Activated B cell treated with CpG ODN at 0.5 μM for 24 hours (primary cell): ENCODE measurements around the gene PRR19. TPM values are rescaled to one million over a fixed set of nuclear protein-coding genes. Genes with fewer than 3 reads are reported as not detected.
A peak's percentile ranks its signal among the peaks of the same experiment; 100 is the strongest.

Experiments used
- ATAC-seq: fragments of 200-7000 bp; cut with Tn5 transposase; one replicate; pipeline ENCODE4 v1.10.0; 2021; ENCODE audit warnings: low read depth, mild to moderate bottlenecking, moderate library complexity
- CTCF ChIA-PET: fragments of 350-600 bp; sonication (Branson Sonifier 250); formaldehyde crosslinking; loops from one replicate; lab custom pipeline; 2021; ENCODE audit warnings: antibody characterized with exemption; lab: Charles Lee
- POLR2A ChIA-PET: fragments of 350-600 bp; sonication (Branson Sonifier 250); formaldehyde crosslinking; loops from one replicate; lab custom pipeline; 2021; ENCODE audit warnings: antibody characterized with exemption; lab: Charles Lee
- DNase-seq: peaks from one replicate; pipeline ENCODE4 v3.0.0; 2022
- H3K27ac Mint-ChIP-seq: one replicate; pipeline ENCODE4 v1.8.0; 2020; ENCODE audit warnings: mixed read lengths
- H3K27me3 Mint-ChIP-seq: one replicate; pipeline ENCODE4 v1.8.0; 2021; ENCODE audit warnings: mixed read lengths
- H3K36me3 Mint-ChIP-seq: one replicate; pipeline ENCODE4 v1.8.0; 2021; ENCODE audit warnings: low read depth, mixed read lengths
- H3K4me1 Mint-ChIP-seq: one replicate; pipeline ENCODE4 v1.8.0; 2021; ENCODE audit warnings: mixed read lengths
- H3K4me3 Mint-ChIP-seq: one replicate; pipeline ENCODE4 v1.8.0; 2020; ENCODE audit warnings: mild to moderate bottlenecking, mixed read lengths
- H3K9me3 Mint-ChIP-seq: one replicate; pipeline ENCODE4 v1.8.0; 2020; ENCODE audit warnings: mixed read lengths
- intact Hi-C: fragments of 100-400 bp; cut with micrococcal nuclease; formaldehyde crosslinking; loops from one replicate; pipeline ENCODE4 v1.15.1; 2024
- total RNA-seq: library from RNA; stranded (reverse); gene quantifications from 2 replicates; pipeline ENCODE4 v1.2.3, GENCODE V29; 2022
- TF ChIP-seq, protein P1 (sequence below): fragments of 200-600 bp; IDR thresholded peaks from one replicate; pipeline ENCODE4 v1.8.0; 2022; ENCODE audit warnings: antibody characterized with exemption, mild to moderate bottlenecking

PRR19 gene
- total RNA-seq, 1 donor from 2014 or later, result 0.33 TPM

GRCh38 chr19:42332059-42332458 lies 30.1 kb downstream of the PRR19 start:
- TF ChIP-seq, protein P1, sequence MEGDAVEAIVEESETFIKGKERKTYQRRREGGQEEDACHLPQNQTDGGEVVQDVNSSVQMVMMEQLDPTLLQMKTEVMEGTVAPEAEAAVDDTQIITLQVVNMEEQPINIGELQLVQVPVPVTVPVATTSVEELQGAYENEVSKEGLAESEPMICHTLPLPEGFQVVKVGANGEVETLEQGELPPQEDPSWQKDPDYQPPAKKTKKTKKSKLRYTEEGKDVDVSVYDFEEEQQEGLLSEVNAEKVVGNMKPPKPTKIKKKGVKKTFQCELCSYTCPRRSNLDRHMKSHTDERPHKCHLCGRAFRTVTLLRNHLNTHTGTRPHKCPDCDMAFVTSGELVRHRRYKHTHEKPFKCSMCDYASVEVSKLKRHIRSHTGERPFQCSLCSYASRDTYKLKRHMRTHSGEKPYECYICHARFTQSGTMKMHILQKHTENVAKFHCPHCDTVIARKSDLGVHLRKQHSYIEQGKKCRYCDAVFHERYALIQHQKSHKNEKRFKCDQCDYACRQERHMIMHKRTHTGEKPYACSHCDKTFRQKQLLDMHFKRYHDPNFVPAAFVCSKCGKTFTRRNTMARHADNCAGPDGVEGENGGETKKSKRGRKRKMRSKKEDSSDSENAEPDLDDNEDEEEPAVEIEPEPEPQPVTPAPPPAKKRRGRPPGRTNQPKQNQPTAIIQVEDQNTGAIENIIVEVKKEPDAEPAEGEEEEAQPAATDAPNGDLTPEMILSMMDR, result no peak
- CTCF ChIA-PET, result interaction anchor here (1.0 to 1.7 kb wide), 2 partner anchors 26 to 68 kb away, joined by 3 read pairs; no protein-coding TSS in a partner anchor
- no peaks in the 10 kb centered on the region for H3K36me3 Mint-ChIP-seq
- DNase-seq, result no peak
- no peaks in the 10 kb centered on the region for H3K9me3 Mint-ChIP-seq
- POLR2A ChIA-PET, result no interaction called here
- no peak overlapping the region for H3K27ac Mint-ChIP-seq
- no peak overlapping the region for H3K4me3 Mint-ChIP-seq
- peaks cover 7% of the 10 kb centered on the region for H3K4me1 Mint-ChIP-seq
- H3K27me3 Mint-ChIP-seq, result no peaks in the 10 kb centered on the region
- no peak for ATAC-seq
- intact Hi-C loops, result no loop called here

DNA sequence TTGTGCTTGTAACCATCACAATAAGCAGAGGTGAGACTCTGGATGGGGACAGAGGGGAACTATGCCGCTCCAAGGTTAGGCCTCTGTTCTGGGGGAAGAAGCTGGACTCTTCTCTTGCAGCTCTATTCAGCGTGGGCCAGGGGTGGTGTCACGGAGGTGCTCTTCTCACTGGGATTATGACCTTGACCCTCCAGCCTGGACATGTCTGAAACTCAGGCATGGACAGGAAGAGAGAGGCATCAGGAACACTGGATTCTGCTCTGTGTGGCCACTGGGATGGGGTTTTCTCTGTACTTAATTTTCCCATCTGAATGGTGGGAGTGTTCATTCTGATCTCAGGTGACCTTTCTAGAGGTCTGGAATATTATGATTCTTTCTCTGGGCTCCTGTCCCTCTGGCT lies 31.1 kb downstream of the PRR19 start:
- Mint-ChIP-seq H3K4me3 (no peak overlapping the region), H3K27ac (no peak overlapping the region), H3K4me1 (peaks cover 2% of the 10 kb centered on the region), H3K36me3 (peaks cover 2% of the 10 kb centered on the region), H3K9me3 (no peaks in the 10 kb centered on the region), H3K27me3 (no peaks in the 10 kb centered on the region)
- DNase-seq (no peak), ATAC-seq (no peak)
- intact Hi-C loops, result no loop called here
- TF ChIP-seq, protein P1, result no peak
- ChIA-PET POLR2A (no interaction called here), CTCF (interaction anchor here (1.7 kb wide), 1 partner anchor 67 kb away, joined by 3 read pairs; no protein-coding TSS in a partner anchor)

- TF ChIP-seq, protein P1, result no peak
- H3K27ac Mint-ChIP-seq, result no peak overlapping the region
- H3K4me3 Mint-ChIP-seq, result no peak overlapping the region
- H3K36me3 Mint-ChIP-seq, result peaks cover 6% of the 10 kb centered on the region
- H3K4me1 Mint-ChIP-seq, result peaks cover 2% of the 10 kb centered on the region
- no peaks in the 10 kb centered on the region for H3K27me3 Mint-ChIP-seq
- intact Hi-C loops, result no loop called here
- ATAC-seq (peak; percentile 50), DNase-seq (no peak)
- ChIA-PET CTCF (no interaction called here), POLR2A (no interaction called here)
- no peaks in the 10 kb centered on the region for H3K9me3 Mint-ChIP-seq
These were observed 32.2 kb downstream of the PRR19 start for GRCh38 chr19:42333975-42334696.

DNA sequence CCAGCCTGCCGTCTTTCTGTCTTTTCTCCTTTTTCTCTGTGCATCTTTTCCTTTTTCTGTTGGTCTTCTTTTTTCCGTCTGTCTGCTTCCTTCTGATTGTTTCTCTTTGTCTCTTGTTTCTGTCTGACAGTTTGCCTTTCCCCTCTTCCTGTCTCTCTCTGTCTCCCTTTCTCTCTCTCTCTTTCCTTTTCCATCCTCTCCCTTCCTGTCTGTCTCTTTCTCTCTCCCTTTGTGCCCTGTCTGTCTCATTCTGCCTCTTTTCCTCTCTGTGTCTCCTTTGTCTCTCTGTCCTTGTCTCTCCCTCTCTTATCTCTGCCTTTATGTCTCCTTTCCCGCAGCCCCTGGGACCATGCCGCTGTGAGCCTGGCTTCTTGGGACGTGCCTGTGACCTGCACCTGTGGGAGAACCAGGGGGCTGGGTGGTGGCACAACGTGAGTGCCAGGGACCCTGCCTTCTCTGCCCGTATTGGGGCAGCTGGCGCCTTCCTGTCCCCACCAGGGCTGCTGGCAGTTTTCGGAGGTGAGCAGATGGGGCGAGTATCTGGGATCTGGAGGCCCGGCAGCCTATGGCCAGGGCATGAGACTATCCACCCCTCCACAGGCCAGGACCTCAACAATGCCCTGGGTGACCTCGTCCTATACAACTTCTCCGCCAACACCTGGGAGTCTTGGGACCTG lies 32.9 kb downstream of the PRR19 start:
- ChIA-PET CTCF (no interaction called here), POLR2A (no interaction called here)
- H3K36me3 Mint-ChIP-seq, result peaks cover 11% of the 10 kb centered on the region
- ATAC-seq (no peak), DNase-seq (no peak)
- H3K4me3 Mint-ChIP-seq, result no peak overlapping the region
- intact Hi-C loops, result no loop called here
- TF ChIP-seq, protein P1, result no peak
- H3K9me3 Mint-ChIP-seq, result no peaks in the 10 kb centered on the region
- H3K27me3 Mint-ChIP-seq, result no peaks in the 10 kb centered on the region
- H3K4me1 Mint-ChIP-seq, result peaks cover 2% of the 10 kb centered on the region
- H3K27ac Mint-ChIP-seq, result no peak overlapping the region

DNA sequence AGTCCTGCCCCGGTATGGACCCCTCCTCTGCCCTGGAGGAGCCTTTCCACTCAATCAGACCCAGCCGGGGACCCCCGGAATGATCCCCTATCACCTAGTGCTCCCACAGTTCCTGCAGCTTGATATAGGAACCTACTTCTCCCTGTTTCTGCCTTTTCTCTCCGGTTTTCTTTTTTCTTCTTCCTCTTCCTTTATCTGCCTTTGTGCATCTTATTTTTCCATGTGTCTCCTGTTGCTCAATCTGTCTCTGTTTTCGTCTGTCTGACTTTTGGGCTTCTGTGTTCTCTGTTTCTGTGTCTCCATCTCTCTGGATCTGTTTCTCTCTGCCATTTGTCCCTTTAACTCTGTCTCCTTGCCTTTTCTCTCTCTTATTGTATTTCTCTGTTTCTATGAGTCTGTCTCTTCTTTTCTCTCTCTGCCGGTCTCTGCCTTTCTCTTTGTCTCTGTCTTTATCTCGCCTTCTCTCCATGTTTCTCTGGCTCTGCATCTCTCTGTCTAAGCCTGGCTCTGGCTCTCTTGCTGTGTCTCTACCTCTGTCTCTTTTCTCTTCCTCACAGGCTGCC lies 33.5 kb downstream of the PRR19 start:
- POLR2A ChIA-PET, result no interaction called here
- Mint-ChIP-seq H3K27me3 (no peaks in the 10 kb centered on the region), H3K9me3 (no peaks in the 10 kb centered on the region)

More for the DNA sequence above, 33.5 kb downstream of the PRR19 start:
- ATAC-seq, result no peak
- intact Hi-C loops, result no loop called here
- CTCF ChIA-PET, result no interaction called here
- TF ChIP-seq, protein P1, result no peak
- no peak overlapping the region for H3K4me3 Mint-ChIP-seq
- H3K4me1 Mint-ChIP-seq, result peaks cover 2% of the 10 kb centered on the region
- no peak for DNase-seq
- peaks cover 11% of the 10 kb centered on the region for H3K36me3 Mint-ChIP-seq
- no peak overlapping the region for H3K27ac Mint-ChIP-seq
